Measurements from ENCODE around the gene PADI4.
"Not testable (repeated sequence)": the region's sequence is repeated elsewhere in the genome, so short reads cannot be mapped to it uniquely, and the experiment has no call there.

PADI4 gene

DNA sequence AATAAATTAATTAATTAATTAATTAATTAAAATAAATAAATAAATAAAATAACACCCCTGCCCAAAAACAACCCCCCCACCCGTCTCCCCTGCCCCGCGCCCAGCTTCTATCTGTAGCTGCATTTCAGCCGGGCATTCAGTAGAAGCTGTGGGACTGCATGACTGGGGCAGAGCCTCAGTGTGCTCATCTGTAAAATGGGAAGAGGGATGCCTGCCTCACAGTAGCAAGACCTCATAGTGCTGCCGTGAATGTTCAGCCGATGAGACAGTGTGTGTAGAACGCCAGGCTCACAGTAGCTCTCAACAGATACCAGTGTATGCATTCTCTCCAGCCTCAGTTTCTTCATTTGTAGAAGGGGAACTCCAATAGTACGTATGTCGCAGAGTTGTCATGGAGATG lies 8.7 kb downstream of the PADI4 start:
- DNase-seq: no peak

DNA sequence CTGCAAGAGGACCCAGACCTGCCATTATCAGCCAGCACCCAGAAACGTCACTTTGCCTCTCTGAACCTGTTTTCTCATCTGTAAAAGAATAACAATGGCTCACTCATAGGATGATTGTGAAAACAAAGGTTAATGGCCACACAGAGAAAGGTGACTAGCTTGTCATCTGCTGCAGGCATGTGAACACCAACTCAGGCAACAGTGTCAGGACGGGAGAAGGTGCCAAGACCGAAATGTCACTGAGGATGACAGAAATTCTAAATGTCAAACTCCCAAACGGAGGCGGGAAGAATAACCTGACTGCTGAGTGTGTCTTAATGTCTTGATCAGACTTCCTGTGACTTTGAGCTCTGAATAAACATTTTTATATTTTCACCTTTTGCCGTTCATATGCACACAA lies 10.3 kb downstream of the PADI4 start:
- no peak for DNase-seq

DNA sequence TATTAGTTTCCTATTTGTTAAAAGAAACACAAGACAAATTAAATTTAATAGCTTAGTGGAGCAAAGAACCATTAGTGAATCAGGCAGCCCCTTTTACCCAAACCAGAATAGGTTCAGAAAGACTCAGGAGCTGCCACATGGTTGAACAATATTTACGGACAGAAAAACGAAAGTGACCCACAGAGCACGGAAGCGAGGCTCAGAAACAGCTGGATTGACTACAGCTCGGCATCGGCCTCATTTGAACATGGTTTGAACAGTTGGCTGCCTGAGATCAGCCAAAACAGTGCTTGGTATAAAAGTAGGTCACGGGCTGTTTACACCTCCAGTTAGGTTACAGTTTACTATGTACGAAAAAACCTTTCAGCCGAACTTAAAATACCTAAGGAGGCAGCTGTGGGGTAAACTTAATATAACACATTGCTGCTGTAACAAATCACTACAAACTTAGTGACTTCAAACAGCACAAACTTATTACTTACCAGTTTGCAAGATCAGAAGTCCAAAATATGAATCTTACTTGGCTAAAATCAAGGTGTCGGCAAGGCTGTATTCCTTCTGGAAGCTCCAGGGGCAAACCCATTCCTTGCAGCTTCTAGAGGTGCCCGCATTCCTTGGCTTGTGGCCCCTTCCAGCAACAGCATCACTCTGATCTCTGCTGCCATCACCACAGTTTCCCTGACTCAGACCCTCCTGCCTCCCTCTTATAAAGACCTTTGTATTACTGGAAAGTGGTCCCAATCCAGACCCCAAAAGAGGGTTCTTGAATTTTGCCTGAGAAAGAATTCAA lies 11.8 kb downstream of the PADI4 start:
- DNase-seq: peak; percentile 26

GRCh38 chr1:17321857-17322390 lies 13.9 kb downstream of the PADI4 start:
- not testable (repeated sequence) for DNase-seq

GRCh38 chr1:17328855-17329254 lies 20.9 kb downstream of the PADI4 start:
- no peak for DNase-seq

- DNase-seq: no peak
Observed at GRCh38 chr1:17329610-17330009, 21.6 kb downstream of the PADI4 start.

GRCh38 chr1:17330856-17331255 lies 22.9 kb downstream of the PADI4 start:
- DNase-seq: no peak

DNA sequence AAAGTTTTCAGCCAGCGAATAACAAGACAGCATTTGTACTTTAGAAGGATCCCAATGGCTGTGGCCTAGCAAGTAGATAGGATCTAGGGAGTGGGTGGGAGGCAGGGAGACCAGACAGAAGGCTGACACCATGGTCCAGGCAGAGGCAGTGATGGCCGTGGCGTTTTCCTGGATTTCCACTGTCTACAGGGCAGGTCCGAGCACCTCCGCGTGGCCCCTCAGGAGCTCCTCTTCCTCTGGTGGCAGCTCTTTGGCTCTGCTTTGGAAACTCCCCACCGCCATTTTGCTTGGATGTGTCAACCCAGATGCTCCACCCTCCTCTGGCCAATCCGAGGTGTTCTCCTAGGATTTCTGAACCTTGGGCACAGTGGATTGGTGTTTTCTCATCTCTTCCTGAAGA lies 25.1 kb downstream of the PADI4 start:
- no peak for DNase-seq

- peak; percentile 68 for DNase-seq
Observed at GRCh38 chr1:17335821-17336710, 28.1 kb downstream of the PADI4 start.

- no peak for DNase-seq
Observed at GRCh38 chr1:17338706-17339493, 30.9 kb downstream of the PADI4 start.

DNA sequence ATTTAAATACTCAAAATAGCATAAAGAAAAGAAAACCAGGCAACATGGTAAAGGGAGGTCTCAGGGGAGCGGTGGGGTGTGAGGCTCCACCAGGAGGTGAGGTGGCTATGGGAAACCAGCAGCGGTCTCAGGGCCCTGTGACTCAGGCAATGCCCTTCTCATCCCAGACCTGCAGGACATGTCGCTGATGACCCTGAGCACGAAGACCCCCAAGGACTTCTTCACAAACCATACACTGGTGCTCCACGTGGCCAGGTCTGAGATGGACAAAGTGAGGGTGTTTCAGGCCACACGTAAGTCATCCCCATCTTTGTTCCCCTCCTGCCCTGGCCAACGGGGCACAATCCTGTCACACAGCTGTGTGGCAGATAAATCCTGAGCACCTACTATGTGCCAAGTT lies 31.5 kb downstream of the PADI4 start:
- DNase-seq: no peak

DNA sequence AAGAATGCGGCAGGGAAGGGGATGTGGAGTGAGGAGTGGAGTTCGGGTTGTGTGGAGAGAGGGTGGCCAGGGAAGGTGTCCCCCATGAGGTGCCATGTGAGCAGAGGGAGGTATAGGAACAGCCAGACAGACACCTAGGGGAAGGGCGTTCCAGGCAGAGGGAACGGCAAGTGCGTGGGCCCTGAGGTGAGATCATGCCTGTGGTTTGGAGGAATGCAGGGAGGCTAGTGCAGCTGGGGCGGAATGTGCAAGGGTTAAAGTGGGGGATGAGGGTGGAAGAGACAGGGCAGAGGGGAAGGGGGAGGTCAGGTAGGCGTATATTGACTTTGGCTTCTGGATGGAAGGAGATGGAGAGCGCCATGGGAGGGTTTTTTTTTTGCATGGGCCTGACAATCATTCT lies 32.4 kb downstream of the PADI4 start:
- no peak for DNase-seq

GRCh38 chr1:17342014-17342441 lies 34.0 kb downstream of the PADI4 start:
- no peak for DNase-seq

GRCh38 chr1:17345506-17345905 lies 37.5 kb downstream of the PADI4 start:
- not testable (repeated sequence) for DNase-seq

- DNase-seq: no peak
Observed at GRCh38 chr1:17346046-17346789, 38.2 kb downstream of the PADI4 start.

- DNase-seq: no peak
Observed at GRCh38 chr1:17347769-17348592, 40.0 kb downstream of the PADI4 start.

DNA sequence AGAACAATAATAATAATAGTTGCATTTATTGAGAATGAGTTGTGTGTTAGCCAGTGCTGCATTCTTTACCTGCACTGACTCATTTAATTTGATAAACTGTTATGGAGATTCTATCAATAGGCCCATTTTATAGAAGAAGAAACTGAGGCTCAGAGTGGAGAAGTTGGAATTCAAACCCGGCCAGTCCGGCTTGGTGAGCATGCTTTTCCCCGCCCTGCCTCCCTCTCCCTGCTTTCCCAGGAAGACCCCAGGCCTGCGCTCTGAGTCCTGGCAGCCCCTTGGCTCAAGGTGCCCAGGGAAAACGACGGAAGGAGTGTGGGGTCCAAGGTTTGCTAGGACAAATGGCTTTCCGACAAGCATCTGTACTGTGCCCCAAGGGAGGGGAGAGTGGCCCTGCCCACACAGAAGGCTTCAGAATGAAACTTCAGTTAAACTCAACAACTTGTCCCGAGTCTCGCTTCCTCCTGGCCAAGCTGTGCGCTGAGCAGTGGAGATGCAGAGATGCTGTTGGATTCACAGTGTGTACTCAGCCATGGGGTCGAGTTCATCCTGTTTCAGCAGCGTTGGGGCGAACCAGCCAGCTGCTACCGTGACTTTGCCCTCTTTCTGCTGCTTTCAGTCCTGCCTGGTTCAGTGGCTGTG lies 40.7 kb downstream of the PADI4 start:
- no peak for DNase-seq

- no peak for DNase-seq
Observed at GRCh38 chr1:17350083-17350482, 42.1 kb downstream of the PADI4 start.

- DNase-seq: no peak
Observed at GRCh38 chr1:17350928-17351446, 43.0 kb downstream of the PADI4 start.

GRCh38 chr1:17351598-17352324 lies 43.8 kb downstream of the PADI4 start:
- DNase-seq: no peak
